Right forelimb (tissue), 1 donor: ENCODE measurements around the gene ITCH.
"Not testable (repeated sequence)": the region's sequence is repeated elsewhere in the genome, so short reads cannot be mapped to it uniquely, and the experiment has no call there.

Experiments
- DNase-seq: peaks from one replicate; pipeline ENCODE4 v3.0.0-alpha.2; 2018

Gene ITCH

GRCh38 chr20:34514897-34515483 lies 151.9 kb downstream of the ITCH start:
- no peak for DNase-seq

- peak; percentile 60 for DNase-seq
These were observed 152.6 kb downstream of the ITCH start for GRCh38 chr20:34515484-34516246.

DNA sequence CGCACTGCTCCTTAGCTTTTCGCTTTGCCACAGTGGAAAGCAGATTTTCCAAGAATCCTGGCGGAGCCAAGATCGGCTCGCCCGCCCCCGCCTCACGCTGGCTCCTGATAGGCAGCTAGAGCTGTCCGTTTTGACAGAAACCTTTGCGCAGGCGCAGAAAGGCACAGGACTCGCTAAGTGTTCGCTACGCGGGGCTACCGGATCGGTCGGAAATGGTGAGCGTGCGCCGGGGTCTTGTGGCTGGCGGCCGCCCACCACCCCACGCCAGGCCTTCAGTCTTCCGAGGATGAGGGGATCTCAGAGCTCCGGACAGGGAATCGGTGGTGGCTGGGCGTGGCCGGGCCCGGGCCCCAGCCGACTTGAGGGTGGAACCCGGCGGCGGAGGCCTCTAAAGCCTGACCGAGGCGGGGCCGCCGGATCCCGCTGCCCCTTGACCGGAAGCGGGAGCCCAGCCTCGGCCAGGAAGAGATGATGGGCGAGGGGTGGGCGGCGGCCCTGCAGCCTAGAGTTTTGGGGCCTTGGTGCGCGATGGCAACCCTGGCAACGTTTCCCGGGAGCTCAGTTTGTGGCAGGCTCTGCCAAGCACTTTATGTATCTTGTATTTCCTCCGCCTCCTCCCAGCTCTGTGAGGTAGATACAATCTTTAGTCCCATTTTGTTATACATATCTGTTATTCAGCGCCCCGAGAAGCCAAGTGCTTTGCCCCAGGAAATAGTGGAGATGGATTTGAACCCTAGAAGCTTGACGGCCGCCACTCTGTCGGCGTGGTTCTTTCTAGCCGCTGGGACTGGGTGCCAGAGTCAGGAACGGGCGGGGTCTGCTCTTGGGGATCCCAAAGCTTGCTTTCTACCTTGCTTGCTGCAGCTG lies 153.4 kb downstream of the ITCH start, which contains the start of gene DYNLRB1:
DYNLRB1 (plus strand) TSS at position 176 of the 867 bp plus-strand sequence; CDS start at position 213, 37 bp downstream.
- DNase-seq, result peak; percentile 98

GRCh38 chr20:34517114-34517505 lies 154.0 kb downstream of the ITCH start:
- DNase-seq, result no peak

- DNase-seq, result not testable (repeated sequence)
These were observed 155.8 kb downstream of the ITCH start for GRCh38 chr20:34518863-34519262.

DNA sequence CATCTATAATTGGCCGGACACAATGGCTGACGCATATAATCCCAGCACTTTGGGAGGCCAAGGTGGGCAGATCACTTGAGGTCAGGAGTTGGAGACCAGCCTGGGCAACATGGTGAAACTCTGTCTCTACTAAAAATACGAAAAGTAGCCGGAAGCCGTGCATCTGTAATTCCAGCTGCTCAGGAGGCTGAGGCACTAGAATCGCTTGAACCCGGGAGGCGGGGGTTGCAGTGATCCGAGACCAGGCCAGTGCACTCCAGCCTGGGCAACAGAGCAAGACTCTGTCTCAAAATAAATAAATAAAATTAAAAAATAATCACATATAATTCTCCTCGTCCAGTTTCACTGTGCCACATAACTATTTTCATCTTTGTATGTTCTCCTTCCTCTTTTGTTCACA lies 156.8 kb downstream of the ITCH start:
- DNase-seq, result not testable (repeated sequence)

DNA sequence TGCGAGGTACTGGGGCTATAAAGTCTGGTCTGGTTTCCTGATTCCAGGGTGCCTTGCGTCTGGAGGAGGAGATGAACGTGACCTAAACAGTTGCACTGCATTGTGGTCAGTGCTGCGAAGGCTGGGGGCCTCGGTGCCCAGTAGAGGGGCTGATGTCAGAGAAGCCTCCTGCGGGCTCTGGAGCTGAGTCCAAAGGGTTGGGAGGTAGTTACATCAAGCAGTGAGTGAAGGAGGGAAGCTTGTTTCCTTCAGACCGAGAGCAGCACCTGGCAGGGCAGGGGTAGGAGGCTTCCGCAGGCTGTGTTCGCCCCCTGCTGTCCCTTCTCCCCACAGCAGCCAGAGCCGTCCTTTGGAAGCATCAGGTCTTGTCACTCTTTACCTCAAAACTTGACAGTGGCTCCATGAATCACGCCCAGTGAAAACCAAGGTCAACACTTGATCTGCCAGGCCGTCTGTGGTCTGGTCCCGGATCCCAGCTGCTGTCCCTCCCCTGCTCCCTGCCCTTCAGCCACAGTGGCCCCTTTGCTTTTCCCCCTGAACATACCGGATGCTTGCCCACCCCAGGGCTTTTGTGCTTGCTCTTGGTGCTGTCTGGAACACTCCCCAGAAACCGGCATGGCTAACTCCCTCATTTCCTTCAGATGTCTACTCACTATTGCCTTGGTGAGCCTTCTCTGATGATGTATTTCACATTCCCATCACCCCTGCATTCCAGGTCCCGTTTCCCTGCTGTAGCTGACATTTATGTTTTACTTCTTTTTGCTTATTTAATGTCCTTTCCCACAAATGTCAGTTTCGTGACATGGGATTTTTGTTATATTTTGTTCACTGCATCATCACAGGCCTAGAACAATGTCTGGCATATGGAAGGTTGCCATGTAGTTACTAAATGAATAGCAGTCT lies 160.1 kb downstream of the ITCH start:
- no peak for DNase-seq

- DNase-seq, result no peak
These were observed 161.4 kb downstream of the ITCH start for GRCh38 chr20:34524426-34524825.

- DNase-seq, result no peak
These were observed 162.3 kb downstream of the ITCH start for GRCh38 chr20:34525342-34525708.

- peak; percentile 61 for DNase-seq
These were observed 162.8 kb downstream of the ITCH start for GRCh38 chr20:34525709-34526416.

GRCh38 chr20:34526466-34526865 lies 163.4 kb downstream of the ITCH start:
- no peak for DNase-seq

GRCh38 chr20:34527016-34527415 lies 163.9 kb downstream of the ITCH start:
- no peak for DNase-seq

DNA sequence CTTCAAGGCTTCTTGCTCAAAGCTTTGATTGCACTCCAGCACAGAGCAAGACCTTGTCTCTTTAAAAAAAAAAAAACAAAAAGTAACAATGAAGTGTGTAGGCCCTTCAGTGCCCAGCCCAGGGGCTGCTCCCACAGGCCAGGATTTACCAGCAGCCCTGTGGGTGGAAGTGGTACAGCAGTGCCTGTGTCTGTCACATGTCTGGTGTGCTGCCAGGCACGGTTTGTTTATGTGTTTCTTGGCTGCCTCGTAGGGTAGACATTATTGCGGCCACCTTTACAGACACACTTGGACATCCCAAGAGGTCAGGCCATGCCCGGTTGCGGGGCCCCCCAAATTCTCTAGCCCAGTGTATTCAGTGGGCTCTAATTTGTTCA lies 165.8 kb downstream of the ITCH start:
- no peak for DNase-seq

DNA sequence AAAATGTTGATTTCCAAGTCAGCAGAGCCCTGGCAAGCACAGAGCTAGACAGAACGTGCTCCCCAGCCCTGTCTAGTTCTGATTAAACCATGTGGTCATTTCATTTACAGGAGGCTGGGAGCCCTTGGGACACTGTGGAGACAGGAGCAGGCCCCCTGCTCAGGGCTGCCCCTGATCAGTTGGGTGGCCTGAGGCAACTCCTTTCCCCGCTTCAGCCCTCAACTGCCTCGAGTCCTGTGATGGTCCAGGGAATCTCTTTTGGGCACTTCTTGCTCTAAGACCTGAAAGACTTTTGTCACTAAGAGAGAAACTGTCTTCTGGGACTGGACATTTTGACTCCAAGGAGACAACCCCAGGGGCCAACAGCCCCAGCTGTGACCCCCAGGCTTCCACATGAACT lies 166.7 kb downstream of the ITCH start:
- no peak for DNase-seq

- DNase-seq, result no peak
These were observed 167.3 kb downstream of the ITCH start for GRCh38 chr20:34530342-34530741.

- DNase-seq, result no peak
These were observed 168.7 kb downstream of the ITCH start for GRCh38 chr20:34531608-34532265.

DNA sequence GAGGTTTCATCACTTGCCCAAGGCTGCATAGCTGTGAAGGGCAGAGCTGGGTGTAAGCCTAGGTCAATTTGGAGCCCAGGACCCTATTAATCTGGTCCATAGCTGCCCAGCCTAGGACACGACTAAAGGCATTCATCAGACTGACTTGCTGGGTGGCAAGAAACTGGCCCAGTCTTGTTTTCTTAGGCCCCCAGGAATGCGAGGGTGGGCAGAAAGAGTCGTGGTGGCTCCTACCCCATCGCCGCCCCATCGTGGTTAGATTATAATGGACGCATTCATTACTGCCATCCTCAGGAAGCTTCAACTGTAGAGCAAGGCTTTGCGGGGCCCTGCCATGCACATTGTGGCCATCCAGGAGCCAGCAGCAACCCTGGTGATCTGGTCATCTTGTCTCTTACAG lies 169.2 kb downstream of the ITCH start:
- DNase-seq, result no peak

DNA sequence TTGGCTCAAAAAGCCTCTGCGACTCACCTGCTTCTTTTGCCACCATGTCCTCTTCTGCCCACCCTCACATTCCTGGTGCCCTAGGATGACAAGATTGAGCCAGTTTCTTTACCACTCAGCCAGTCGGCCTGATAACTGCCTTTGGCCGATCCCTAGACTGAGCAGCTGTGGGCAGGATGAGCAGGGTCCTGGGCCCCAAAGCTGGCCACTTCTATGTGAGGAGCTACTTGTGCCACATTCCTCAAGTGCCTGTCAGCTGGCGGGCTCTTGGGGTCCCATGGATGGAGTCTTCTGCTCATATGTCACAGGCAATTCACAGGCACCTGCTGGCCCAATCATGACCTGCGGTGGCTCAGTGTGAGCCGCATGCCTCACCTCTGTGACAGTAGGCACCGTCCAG lies 169.7 kb downstream of the ITCH start:
- DNase-seq, result no peak

- DNase-seq, result no peak
These were observed 171.5 kb downstream of the ITCH start for GRCh38 chr20:34534391-34535165.

GRCh38 chr20:34535301-34535840 lies 172.3 kb downstream of the ITCH start:
- no peak for DNase-seq
